ENCODE results near the gene ERCC6.

The ERCC6 gene

DNA sequence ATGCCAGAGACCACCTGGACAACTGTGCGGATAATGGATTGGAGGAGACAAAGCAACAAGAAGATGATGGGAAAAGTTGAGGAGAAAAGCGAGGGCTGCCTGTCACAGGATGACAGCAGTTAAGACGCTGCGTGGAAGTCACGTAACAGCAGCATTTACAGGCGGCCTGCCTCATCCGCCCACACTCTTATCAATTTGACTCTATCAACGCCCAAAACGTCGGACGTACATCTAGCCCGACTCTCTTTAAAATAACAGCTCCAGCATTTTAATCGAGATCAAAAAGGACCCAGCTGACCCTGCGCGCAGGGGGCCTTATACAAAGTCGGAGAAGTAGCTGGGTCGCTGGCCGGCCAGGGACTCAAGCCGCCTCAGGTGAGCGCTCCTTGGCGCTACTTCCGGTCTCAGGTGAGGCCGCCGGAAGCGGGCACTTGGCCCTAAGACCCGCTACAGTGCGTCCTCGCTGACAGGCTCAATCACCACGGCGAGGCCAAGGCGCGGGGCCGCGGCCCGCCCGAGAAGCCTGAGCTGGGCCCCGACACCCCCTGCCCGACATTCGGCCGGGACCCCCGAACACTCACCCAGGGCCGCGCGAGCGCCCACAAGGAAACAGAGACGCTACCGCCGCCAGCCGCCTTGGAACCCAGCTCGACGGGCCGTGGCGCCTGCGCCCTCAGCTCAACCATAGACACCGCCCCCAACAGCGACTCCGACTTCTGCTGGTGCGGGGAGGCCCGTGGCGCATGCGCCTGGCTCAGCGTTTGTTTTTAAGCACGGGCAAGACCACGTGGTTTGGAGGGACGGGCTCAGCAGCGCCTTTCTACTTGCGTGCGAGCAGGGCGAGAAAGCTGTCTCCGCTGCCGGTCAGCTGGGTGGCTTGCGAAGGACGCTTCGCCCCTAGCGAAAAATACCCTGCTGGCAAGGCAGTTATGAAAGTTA lies at the start of gene ERCC6:
Gene ERCC6, minus strand, starts transcription at position 741 of the 939 bp plus-strand sequence.
- FAIRE-seq: no peak
- TF ChIP-seq, protein P1, sequence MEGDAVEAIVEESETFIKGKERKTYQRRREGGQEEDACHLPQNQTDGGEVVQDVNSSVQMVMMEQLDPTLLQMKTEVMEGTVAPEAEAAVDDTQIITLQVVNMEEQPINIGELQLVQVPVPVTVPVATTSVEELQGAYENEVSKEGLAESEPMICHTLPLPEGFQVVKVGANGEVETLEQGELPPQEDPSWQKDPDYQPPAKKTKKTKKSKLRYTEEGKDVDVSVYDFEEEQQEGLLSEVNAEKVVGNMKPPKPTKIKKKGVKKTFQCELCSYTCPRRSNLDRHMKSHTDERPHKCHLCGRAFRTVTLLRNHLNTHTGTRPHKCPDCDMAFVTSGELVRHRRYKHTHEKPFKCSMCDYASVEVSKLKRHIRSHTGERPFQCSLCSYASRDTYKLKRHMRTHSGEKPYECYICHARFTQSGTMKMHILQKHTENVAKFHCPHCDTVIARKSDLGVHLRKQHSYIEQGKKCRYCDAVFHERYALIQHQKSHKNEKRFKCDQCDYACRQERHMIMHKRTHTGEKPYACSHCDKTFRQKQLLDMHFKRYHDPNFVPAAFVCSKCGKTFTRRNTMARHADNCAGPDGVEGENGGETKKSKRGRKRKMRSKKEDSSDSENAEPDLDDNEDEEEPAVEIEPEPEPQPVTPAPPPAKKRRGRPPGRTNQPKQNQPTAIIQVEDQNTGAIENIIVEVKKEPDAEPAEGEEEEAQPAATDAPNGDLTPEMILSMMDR (IDR thresholded peaks at IDR 0.05; ENCODE audit: insufficient read depth, missing control alignments): no peak
- DNase-seq (ENCODE audit: insufficient read length, low spot score): peak; percentile 98

DNA sequence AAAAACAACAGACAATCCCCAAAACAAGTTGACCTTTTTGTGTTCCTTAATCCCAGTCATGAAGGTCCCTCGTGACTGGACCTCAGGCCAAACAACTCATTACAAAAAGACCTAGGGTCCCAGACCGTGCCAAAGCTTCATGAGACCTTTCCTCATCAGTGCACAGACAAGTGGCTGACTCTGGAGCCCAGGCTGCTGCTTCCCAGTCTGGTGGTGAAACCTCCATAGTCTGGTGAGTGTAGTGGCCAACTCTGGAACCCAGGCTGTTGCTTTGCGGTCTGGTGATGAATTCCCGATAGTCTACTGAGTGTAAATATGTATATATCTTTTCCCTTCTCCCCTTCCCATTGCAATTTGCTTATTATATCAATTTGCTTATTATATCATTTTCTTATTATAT lies 49.1 kb upstream of the ERCC6 start:
- DNase-seq (ENCODE audit: insufficient read length, low spot score) (no peak), FAIRE-seq (no peak)
- TF ChIP-seq, protein P1 (IDR thresholded peaks at IDR 0.05; ENCODE audit: insufficient read depth, missing control alignments): no peak

DNA sequence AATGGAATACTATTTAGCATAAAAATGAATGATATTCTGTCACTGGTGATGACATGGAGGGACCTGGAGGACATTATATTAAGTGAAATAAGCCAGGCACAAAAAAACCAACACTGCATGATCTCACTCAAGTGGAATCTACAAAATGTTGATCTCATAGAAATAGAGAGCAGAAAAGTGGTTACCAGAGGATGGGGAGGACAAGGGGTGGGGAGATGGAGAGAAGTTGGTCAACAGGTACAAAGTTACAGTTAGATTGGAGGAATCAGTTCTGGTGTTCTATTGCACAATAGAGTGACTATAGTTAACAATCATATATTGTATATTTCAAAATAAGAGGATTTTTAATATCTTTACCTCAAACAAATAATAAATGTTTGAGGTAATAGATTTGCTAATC lies 46.5 kb upstream of the ERCC6 start:
- DNase-seq (ENCODE audit: insufficient read length, low spot score): no peak
- TF ChIP-seq, protein P1 (IDR thresholded peaks at IDR 0.05; ENCODE audit: insufficient read depth, missing control alignments): no peak
- no peak for FAIRE-seq

DNA sequence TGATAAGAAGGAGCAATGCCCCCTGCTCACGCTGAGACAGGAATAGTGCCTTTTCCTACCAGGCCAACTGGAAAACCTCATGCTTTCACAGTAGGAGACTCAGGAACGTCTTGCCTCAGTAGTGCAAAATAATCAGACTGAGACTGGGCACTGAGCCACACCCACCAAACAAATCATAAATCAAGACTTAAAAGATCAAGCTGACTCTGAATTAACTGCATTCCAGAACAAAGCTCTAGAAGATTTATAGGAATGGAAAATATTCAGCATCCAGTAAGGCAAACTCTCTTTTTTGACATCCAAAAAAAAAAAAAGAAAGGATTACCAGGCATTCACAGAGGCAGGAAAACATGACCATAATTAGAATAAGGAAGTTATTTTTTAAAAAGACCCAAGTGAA lies 40.7 kb upstream of the ERCC6 start:
- TF ChIP-seq, protein P1 (IDR thresholded peaks at IDR 0.05; ENCODE audit: insufficient read depth, missing control alignments): no peak
- FAIRE-seq (no peak), DNase-seq (ENCODE audit: insufficient read length, low spot score) (no peak)

DNA sequence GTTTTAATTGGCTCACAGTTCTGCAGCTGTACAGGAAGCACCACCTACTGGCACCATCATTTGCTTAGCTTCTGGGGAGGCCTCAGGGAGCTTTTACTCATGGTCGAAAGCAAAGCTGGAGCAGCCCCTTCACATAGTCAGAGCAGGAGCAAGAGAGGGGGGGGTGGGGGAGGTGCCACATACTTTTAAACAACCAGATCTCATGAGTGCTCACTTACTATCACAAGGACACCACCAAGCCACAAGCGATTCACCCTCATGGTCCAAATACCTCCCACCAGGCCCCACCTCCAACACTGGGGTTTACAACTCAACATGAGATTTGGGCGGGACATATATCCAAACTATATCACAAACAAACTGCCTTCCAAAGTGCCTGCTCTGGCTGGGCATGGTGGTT lies 39.5 kb upstream of the ERCC6 start:
- no peak for FAIRE-seq
- no peak for DNase-seq (ENCODE audit: insufficient read length, low spot score)
- TF ChIP-seq, protein P1 (IDR thresholded peaks at IDR 0.05; ENCODE audit: insufficient read depth, missing control alignments): no peak

DNA sequence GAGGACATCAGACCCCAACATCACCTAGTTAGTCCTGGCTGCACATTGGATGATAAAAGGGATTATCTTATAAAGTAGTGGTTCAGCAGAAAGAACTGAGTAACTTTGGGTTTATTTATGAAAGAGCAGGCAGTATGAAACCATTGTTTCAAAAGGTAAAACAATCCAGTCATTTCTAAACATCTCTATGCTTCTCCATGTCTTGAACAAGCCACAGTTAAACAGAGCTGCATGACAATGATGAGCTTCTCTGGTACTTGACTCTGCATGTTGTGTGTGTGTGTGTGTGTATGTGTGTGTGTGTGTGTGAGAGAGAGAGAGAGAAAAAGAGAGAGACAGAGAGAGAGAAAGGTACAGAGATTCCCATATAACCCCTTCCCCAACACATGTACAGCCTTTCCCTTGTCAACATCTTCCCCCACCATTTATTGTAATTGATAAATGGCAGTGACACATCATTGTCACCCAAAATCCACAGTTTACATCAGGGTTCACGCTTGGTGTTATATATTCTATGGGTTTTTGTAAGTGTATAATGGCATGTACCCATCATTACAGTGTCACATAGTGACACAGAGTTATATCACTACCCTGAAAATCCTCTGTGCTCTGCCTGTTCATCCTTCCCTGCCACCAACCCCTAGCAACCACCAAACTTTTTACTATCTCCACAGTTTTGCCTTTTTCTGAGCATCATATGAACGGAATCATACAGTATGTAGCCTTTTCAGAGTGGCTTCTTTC lies 38.4 kb upstream of the ERCC6 start:
- TF ChIP-seq, protein P1 (IDR thresholded peaks at IDR 0.05; ENCODE audit: insufficient read depth, missing control alignments): no peak
- no peak for FAIRE-seq
- no peak for DNase-seq (ENCODE audit: insufficient read length, low spot score)
